NCI-H345 treated with DMSO at 0.1 percent for 48 hours (cell line): Measurements from ENCODE around the gene TMEM252.

ENCODE experiments used
- DNase-seq: peaks from one replicate; lab custom pipeline; 2025; ENCODE audit not compliant: unreplicated experiment; lab: John Stamatoyannopoulos, UW

Gene TMEM252

DNA sequence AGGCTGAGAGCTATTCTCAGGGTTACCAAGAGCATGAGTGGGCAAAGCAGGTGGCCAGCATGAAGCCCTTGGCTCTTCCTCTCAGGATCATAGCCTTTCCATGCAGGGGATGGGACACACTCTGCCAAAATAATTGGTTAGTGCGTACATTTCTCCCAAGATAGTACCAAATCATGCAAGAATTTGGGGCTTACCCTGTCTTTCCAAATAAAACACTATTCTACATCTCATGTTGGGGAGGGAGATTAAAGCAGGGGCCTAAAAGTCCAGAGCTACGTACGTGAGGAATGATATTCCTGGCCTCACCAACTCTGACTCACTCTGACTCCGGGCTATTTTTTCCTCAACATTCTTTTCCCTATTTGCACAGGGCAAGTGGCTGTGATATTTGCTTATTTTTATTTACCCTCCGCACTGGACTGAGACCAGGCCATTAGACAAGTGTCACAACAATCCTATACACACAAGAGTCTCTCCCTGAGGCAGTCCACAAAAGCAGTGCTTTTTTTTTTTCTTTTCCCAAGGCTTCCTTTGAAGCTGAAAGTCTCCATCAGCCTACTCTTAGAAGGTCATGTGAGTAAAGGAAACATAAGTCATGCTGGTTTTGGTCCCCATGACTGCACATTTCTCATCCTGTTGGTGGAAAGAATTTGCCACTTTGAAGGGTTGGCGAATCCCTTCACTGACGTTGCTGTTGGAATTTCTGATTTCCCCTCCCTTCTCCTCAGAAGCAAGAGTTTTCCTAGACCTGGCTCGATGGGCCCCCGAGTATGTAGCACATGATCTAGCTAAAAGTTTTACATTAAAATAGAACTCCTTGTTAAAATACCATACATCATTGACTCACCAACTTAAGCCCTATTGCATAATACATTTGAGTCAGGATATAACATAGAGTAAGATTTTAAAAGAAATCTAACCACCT, 40.0 kb downstream of the TMEM252 start:
- no peak for DNase-seq

DNA sequence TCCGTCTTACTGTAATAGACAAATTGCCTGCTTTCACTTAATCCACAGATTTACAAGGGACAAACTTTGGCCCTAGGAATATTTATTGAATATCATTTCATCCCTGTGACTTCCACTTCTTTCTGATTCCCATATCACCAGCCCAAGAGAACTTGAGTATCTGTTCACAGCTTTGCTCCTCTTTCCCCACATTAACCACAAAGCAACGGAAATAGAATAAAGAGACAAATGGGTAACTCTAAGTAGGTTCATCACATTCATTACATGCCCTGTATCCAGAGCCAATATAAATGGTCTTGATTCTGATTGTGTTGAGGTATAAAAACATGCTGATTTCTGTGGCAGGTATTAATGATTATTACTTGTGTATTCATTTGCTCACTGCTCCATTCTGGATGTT, 41.9 kb downstream of the TMEM252 start:
- no peak for DNase-seq

DNA sequence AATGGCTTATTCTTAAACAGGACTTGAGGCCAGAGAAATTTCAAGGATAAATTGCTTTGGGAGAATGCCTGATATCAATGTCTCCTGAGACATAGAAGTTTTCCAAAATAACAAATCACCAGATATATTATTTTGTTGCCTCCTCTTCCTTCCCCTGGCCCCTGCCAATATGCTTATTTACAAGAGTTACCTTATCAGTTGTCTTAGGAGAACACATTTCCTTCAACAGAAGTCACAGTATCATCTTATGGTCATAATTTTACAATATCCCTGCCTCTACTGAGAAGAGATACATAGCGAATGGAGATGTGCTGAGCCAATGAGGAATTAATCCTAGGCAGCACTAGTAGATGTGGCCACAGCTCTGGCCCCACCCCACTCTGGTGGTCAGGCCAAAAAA, 43.1 kb downstream of the TMEM252 start:
- no peak for DNase-seq

DNA sequence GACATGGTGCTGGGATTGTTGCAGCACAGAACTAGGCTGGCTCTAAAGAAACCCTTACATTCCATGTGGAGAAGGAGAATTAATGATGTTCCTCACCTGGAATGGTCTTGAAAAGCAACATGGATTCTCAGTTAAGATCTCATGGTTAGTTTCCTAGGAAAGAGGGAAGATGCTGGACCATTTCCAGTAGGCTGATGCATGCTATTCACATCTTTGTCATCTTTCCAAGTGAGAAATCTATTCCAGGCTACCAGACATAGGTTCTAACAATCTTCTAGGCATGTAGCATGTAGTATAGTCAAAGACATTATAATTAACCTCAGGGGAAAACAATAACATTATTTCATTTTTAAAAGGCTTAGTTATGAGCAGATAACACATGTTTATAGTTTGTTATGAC, 44.3 kb downstream of the TMEM252 start:
- no peak for DNase-seq

DNA sequence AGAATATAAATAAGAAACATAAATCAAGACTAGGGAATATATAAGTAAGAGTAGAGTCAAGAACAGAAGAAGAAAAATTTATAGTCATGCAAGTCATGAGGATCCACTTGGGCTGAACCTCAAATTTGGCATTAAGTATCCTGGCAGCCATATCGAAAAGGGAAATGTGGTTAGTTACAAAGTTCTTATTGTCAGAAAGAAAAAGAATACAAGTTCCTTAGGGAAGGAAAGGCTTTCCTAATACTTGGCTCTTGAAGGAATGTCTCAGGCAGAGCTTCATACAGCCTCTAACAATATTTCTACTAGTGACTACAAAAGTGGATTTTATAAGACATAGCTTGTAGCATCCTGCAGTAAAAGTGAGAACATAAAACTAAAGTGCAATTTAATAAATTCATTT, 45.4 kb downstream of the TMEM252 start:
- DNase-seq, result no peak

DNA sequence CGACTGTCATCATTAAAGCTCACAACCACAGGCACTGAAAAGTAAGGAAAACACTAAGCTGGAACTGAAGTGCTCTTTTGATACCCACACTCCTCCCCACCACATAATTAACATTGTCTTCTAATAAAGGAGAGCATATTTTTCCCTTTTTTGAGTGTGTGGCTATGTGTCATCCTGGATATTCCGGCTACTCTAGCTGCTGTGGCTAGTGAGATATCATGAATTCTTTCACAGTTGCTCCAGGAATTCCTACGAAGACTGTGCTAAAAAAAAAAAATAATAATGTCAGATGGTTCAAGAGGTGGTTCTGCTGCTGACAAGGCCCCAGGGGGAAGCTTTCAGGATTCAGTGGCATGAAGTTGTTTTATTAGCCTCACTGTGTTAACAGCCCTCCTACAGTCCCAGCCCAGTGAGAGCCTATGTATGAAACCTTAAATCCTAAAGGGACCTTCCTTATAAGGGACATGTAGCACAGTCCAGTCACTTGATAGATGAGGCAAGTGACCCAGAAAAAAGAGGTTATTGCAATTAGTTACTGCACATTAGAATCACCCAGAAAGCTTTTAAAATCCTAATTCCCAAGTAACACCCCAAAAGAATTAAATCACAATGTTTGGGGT, 46.6 kb downstream of the TMEM252 start:
- no peak for DNase-seq

DNA sequence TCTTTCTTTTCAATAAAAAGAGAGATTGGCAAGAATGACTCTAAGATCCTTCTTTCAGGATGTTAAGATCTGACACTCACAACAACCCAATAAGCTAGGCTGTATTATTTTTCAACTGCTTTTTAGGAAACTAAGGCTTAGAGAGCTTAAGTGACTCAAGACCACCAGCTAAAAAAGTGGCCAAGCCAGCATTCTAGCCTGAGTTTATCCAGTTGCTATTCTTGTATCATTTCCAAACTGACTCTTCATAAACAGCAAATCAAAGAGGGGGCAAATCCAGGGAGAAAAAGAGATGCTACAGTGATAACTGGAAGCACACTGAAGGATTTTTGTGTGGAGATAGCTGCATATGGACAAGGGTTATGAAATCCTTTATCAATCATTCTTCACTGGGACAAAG, 47.1 kb downstream of the TMEM252 start:
- DNase-seq, result no peak

DNA sequence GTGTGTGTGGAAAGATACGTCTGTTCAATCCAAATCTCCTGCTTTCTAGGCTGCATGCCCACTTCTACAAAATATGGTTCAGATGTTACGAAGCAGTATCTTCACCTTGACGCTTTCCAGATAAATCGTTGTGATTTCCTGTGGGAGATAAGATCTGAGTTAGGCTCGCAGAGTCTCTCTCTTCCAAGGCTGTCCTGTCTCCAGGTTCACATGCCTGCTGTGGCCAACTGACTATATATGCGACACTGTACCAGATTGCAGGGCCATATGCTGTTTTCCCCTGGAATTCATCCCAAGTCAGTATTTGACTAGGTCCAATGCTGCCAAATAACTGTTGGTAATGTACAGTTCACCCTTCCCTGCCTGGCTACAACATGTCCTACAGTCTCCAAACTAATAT, 47.9 kb downstream of the TMEM252 start:
- no peak for DNase-seq

DNA sequence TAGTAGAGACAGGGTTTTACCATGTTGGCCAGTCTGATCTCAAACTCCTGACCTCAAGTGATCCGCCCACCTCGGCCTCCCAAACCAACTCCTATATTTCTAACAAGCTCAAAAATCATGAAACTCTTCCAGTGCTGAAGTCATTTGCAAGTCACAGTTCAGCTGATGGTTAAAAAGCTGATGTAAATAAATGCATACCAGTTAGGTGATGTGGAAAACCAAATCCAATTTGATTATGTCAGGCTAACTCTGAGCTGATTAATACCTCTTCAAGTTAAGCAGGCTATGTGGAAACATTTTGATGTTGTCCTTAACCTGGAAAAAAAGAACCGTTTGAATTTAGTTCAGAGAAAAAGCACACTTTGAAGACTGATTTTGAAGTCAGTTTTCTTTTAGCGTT, 51.0 kb downstream of the TMEM252 start:
- no peak for DNase-seq

DNA sequence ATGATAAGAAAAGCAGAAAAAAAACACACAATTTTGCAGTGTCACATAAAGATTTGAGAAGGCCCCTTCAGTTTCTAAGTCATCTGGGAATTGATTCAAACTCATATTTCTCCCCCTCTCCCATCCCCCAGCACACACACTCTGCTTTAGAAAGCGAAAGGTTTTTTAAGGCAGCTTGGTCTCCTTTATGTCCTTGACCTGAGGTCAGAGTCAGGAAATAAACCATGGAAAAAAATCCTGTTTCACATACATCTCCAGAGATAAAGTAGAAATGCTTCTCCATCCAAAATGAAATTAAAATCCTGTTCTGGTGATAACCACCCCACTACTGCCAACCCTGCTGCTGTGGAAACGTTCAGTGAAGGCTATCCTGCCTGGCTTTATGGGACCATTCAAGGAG, 52.6 kb downstream of the TMEM252 start:
- DNase-seq, result no peak
